ENCODE data around the gene GULP1. TPM values are rescaled to one million over a fixed set of nuclear protein-coding genes. Genes with fewer than 3 reads are reported as not detected.

The GULP1 gene
- total RNA-seq, 4 donors from 2014 or later: 13.4 to 20.0 (median 17.3) TPM

- intact Hi-C loops (cut with DNase I; ENCODE audit: low total_unique reads): no loop called here
- WGBS, 2 donors: 32 to 38% methylated on average over 2 of the region's 2 CpGs
- no peak for TF ChIP-seq POLR2A (IDR thresholded peaks at IDR 0.05)
- no peak for TF ChIP-seq CTCF (IDR thresholded peaks at IDR 0.05)
- H3K4me3 ChIP-seq (ENCODE audit: low read depth, poor library complexity, severe bottlenecking): no peak overlapping the region
- DNase-seq (ENCODE audit: low spot score in 2 of 2): no peak
Measured at GRCh38 chr2:188307850-188308283, 16.2 kb downstream of the GULP1 start.

GRCh38 chr2:188308483-188308882 lies 16.8 kb downstream of the GULP1 start:
- TF ChIP-seq POLR2A (IDR thresholded peaks at IDR 0.05) (no peak), CTCF (IDR thresholded peaks at IDR 0.05) (no peak)
- 65 to 66% methylated on average over 2 of the region's 2 CpGs for WGBS, 2 donors
- H3K4me3 ChIP-seq (ENCODE audit: low read depth, poor library complexity, severe bottlenecking): no peak overlapping the region
- no peak for DNase-seq (ENCODE audit: low spot score in 2 of 2)
- intact Hi-C loops (cut with DNase I; ENCODE audit: low total_unique reads): no loop called here

DNA sequence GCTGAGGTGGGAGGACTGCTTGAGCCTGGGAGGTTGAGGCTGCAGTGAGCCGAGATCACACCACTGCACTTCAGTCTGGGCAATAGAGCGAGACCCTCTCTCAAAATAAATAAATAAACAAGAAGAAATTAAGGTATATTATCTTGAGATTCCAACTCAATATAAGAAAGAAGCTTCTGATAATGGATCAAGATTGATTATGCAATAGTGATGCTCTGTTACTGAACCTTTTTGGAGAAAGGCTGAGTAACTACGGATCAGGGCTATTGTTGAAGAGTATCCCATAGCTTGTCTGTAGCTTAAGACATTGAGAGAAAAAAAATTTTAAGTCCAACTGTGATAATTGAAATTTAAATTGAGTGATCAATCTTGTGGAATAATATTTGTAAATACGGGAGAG lies 17.7 kb downstream of the GULP1 start:
- no peak for TF ChIP-seq CTCF (IDR thresholded peaks at IDR 0.05)
- TF ChIP-seq POLR2A (IDR thresholded peaks at IDR 0.05): no peak
- no peak overlapping the region for H3K4me3 ChIP-seq (ENCODE audit: low read depth, poor library complexity, severe bottlenecking)
- intact Hi-C loops (cut with DNase I; ENCODE audit: low total_unique reads): no loop called here
- no peak for DNase-seq (ENCODE audit: low spot score in 2 of 2)
- WGBS, 2 donors: 83 to 93% methylated on average over 4 of the region's 4 CpGs

DNA sequence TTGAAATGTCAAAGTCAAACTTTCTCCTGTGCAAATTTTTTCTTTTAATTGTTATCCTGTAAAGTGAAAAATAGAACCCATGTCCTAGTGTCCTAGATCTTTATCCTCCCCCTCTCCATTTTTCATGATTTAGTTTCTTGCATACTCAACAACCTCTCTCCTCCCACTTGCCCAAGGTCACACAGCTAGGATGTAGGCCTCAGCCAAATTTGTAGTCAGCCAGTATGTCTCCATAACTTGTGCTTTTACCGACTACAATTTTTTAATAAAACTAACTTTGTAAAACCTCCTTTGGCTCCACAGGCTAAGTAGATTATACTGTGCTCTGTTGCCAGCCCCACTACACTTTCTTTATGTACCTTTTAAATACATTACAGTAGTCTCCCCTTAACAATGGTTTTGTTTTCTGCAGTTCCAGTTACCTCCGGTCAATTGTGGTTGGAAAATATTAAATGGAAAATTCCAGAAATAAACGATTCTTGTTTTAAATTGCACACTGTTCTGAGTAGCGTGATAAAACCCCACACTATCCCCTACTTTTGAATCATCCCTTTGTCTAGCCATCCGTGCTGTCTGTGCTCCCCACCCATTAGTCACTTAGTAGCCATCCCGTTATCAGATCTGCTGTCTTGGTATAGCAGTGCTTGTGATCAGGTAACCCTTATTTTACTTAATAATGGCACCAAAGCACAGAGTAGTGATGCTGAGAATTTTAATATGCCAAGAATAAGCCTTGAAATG lies 22.8 kb downstream of the GULP1 start:
- 81% methylated on average over 6 of the region's 6 CpGs for WGBS, 2 donors
- intact Hi-C loops (cut with DNase I; ENCODE audit: low total_unique reads): no loop called here

DNA sequence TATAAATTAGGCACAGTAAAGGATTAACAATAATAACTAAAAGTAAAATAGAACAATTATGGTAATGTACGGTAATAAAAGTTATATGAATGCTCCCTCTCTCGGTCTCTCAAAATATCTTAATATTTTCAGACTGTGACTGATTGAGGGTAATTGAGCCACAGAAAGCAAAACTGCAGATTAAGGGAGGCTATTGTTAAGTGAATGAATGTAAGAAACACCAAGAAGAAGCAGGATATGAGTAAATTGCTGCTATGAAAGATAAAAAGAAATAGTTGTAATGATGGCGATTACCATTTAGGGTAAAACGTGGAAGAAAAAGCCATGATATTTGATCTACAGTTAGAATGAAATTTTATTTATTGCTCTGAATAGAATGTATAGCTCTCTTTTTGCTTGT lies 24.1 kb downstream of the GULP1 start:
- DNase-seq (ENCODE audit: low spot score in 2 of 2): no peak
- H3K4me3 ChIP-seq (ENCODE audit: low read depth, poor library complexity, severe bottlenecking): no peak overlapping the region
- TF ChIP-seq POLR2A (IDR thresholded peaks at IDR 0.05) (no peak), CTCF (IDR thresholded peaks at IDR 0.05) (no peak)
- 86 to 94% methylated on average over 4 of the region's 4 CpGs for WGBS, 2 donors
- intact Hi-C loops (cut with DNase I; ENCODE audit: low total_unique reads): no loop called here

More for the DNA sequence above, 22.8 kb downstream of the GULP1 start:
- DNase-seq (ENCODE audit: low spot score in 2 of 2): no peak
- TF ChIP-seq CTCF (IDR thresholded peaks at IDR 0.05): no peak
- no peak for TF ChIP-seq POLR2A (IDR thresholded peaks at IDR 0.05)
- H3K4me3 ChIP-seq (ENCODE audit: low read depth, poor library complexity, severe bottlenecking): no peak overlapping the region

- 82 to 92% methylated on average over 1 of the region's 1 CpG for WGBS, 2 donors
- DNase-seq (ENCODE audit: low spot score in 2 of 2): no peak
Measured at GRCh38 chr2:188316342-188316741, 24.7 kb downstream of the GULP1 start.

More at GRCh38 chr2:188316342-188316741, 24.7 kb downstream of the GULP1 start:
- TF ChIP-seq CTCF (IDR thresholded peaks at IDR 0.05): no peak
- TF ChIP-seq POLR2A (IDR thresholded peaks at IDR 0.05): no peak
- intact Hi-C loops (cut with DNase I; ENCODE audit: low total_unique reads): no loop called here
- no peak overlapping the region for H3K4me3 ChIP-seq (ENCODE audit: low read depth, poor library complexity, severe bottlenecking)
